ENCODE data around the gene S100Z.

GRCh38 chr5:76943006-76943405, 93.2 kb downstream of the S100Z start:
- TF ChIP-seq CTCF (IDR thresholded peaks at IDR 0.05) (no peak), EZH2 (IDR thresholded peaks at IDR 0.05) (no peak)
